HS-5 (cell line): ENCODE measurements around the gene ARHGAP15.

Experiments used
- DNase-seq: peaks from one replicate; pipeline ENCODE4 v3.0.0-alpha.2; 2012; ENCODE audit warnings: low read depth

ARHGAP15 gene

GRCh38 chr2:143486976-143487375, 357.8 kb downstream of the ARHGAP15 start:
- DNase-seq, result no peak

GRCh38 chr2:143489145-143489544, 359.9 kb downstream of the ARHGAP15 start:
- peak; percentile 82 for DNase-seq

DNA sequence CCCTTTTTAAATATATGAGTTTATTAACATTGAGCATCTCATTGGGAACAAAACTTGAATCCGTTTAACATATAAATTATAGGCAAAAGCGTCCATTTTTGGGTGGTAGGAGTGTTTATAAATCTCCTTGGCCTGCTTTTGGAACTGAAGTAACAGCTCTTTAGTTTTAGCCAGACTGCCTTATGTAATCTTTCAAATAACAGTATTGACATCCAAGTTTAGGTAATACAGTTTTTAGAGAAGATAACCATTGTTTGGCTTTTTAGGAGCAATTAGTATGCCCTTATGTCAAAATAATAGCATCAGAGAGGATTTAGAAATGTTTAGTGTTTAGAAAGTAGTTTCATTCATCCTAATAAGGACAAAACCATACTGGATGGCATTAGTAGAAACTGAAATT, 361.9 kb downstream of the ARHGAP15 start:
- DNase-seq, result no peak

- no peak for DNase-seq
These were observed 364.1 kb downstream of the ARHGAP15 start for GRCh38 chr2:143493339-143493738.

- no peak for DNase-seq
These were observed 368.5 kb downstream of the ARHGAP15 start for GRCh38 chr2:143497726-143498125.

DNA sequence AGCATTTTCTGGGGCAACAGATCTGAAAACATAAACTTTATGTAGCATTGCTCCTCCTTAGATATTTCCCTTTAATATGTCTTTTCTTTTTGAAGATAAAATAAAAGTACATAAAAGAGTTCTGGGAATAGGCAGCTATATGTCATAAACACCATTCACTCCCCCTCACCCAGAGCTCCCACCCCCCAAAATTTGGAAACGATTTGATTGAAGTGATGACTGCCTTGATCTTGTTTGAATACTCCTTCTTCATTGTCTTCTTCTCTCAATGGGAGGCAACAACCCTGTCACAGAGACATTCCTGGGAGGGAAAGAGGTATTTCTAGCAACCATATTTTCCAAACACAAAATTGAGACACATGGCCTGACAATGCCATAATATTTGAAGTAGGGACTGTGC, 369.3 kb downstream of the ARHGAP15 start:
- no peak for DNase-seq

DNA sequence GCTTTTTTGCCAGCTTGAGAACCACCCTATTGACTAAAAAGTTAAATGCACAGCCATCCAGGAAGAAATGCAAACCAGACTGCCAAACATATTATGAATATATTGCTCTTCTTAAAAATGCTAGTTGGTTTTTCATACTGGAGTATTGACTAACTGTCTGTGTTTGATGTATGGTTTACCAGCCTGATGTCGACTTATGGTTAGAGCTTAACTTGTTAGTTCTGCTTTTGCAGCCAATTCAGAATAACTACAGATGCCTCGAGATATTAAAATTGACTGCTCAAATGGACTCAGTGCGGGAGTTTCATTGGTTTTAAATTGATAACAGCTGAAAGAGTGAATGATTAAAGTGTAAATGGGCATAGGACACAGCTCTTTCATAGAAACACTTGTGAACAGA, 369.8 kb downstream of the ARHGAP15 start:
- no peak for DNase-seq

- no peak for DNase-seq
These were observed 372.0 kb downstream of the ARHGAP15 start for GRCh38 chr2:143501106-143501676.

DNA sequence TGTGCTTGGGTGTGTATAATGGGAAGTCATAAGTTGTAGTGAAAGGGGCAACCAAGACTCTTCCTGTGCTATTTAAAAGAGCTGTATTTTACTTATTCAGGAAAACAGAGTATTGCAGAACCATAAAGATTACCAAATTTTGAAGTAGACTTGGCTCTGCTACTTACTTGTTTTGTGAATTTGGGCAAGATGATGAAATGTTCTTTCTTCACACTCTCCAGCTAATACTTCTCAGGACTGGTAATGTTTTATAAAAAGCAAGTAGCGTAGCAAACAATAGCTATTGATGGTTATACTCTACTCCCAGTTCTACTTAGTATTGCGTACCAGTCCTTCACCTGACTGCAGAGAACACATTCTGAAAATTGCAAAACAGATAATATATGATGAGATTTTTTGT, 374.1 kb downstream of the ARHGAP15 start:
- no peak for DNase-seq

DNA sequence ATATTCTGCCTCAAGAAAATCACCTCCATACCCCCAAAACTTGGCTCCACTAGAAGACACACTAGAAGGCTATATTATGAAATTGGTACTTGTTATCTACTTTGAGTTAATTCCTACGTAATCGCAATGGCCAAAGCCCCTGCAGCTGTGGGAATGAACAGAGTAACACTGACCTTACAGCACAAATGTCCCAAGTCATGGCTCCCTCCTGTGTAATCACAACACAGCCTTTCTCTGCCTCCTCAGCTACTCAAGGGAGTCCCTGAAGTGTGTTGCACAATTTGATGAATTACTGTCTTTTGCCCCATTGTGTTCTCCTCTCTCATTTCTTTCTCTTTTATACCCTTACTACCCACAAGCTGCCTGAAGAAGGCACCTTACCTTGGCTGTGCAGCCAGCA, 375.2 kb downstream of the ARHGAP15 start:
- DNase-seq, result no peak

- DNase-seq, result no peak
These were observed 376.3 kb downstream of the ARHGAP15 start for GRCh38 chr2:143505542-143505941.

DNA sequence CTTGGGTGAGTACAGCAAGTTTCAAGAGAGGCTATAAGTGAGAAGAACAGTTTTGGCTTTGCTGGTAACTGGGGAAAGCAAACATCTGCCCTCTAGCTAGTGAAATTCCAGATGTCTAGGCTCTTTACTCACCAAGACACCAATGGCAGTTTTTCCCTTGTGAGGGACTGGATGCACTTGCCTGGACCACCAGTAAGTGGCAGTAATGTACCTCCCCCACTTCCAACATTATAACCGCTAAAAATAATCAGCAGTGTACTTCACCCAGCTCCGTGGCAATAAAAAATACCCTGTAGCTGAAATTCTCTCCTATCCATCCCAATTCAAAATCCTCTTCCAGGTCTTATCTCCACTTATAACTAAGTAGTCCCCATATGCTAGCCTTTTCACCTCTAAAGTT, 383.9 kb downstream of the ARHGAP15 start:
- DNase-seq, result no peak

GRCh38 chr2:143514413-143514812, 385.2 kb downstream of the ARHGAP15 start:
- no peak for DNase-seq

- no peak for DNase-seq
These were observed 386.1 kb downstream of the ARHGAP15 start for GRCh38 chr2:143515318-143515717.

GRCh38 chr2:143519521-143519920, 390.3 kb downstream of the ARHGAP15 start:
- DNase-seq, result no peak

GRCh38 chr2:143521396-143521795, 392.2 kb downstream of the ARHGAP15 start:
- DNase-seq, result no peak

- DNase-seq, result no peak
These were observed 393.5 kb downstream of the ARHGAP15 start for GRCh38 chr2:143522699-143523098.

- no peak for DNase-seq
These were observed 394.9 kb downstream of the ARHGAP15 start for GRCh38 chr2:143524119-143524553.

- no peak for DNase-seq
These were observed 395.6 kb downstream of the ARHGAP15 start for GRCh38 chr2:143524559-143525401.

DNA sequence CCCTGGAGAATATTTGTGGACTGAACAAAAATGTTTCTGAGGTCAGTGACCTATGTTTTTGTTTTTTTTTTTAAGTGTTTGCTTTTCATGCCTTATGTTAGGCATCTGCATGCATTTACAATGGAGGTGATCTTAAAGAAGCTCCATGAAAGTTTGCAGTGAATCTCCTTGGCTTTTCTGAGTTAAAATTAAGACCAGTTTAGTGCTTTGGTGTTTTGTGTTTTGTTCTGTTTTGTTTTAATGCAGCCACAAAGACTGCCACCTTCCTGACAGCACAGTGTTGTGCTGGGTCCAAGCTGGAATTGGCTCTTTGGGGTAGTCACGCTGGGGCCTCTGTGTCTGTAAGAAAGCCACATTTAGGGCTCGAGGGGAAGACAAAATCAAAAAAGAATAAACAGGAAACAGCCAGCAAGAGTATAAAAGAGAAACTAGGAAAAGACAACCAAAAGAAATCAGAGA, 396.2 kb downstream of the ARHGAP15 start:
- no peak for DNase-seq

- DNase-seq, result no peak
These were observed 397.3 kb downstream of the ARHGAP15 start for GRCh38 chr2:143526498-143526897.

- no peak for DNase-seq
These were observed 398.8 kb downstream of the ARHGAP15 start for GRCh38 chr2:143528021-143528420.

DNA sequence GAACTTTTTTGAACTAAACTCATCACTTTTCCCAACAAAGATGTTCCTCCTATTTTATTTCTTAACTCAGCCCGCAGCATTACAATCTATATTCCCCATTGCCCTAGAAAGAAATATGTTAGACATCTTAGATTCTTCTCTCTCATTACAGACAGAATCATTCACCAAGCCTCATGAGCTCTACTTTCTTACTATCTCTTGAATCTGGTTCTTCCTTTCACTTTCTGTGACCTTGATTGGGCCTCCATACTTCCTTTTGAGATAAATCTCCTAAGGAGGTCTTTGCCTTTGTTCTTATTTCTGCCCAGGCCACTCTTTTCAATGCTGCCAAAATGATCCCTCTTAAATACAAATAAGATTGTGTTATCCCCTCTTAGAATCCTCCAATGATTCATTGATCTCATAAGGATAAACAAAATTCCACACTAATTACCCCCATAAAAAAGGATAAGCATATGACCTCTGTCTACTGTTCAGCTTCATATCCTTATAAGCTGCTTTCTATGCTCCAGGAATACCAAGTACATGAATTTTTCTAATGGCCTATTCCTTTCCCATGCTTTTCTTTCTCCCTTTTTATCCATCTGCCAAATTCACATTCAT, 400.0 kb downstream of the ARHGAP15 start:
- DNase-seq, result no peak
